ENCODE data around the gene HAPLN2. TPM values are rescaled to one million over a fixed set of nuclear protein-coding genes. Genes with fewer than 3 reads are reported as not detected.
"Not testable (repeated sequence)": the region's sequence is repeated elsewhere in the genome, so short reads cannot be mapped to it uniquely, and the experiment has no call there.

HAPLN2 gene
- total RNA-seq, 1 donor from 2014 or later: not detected

DNA sequence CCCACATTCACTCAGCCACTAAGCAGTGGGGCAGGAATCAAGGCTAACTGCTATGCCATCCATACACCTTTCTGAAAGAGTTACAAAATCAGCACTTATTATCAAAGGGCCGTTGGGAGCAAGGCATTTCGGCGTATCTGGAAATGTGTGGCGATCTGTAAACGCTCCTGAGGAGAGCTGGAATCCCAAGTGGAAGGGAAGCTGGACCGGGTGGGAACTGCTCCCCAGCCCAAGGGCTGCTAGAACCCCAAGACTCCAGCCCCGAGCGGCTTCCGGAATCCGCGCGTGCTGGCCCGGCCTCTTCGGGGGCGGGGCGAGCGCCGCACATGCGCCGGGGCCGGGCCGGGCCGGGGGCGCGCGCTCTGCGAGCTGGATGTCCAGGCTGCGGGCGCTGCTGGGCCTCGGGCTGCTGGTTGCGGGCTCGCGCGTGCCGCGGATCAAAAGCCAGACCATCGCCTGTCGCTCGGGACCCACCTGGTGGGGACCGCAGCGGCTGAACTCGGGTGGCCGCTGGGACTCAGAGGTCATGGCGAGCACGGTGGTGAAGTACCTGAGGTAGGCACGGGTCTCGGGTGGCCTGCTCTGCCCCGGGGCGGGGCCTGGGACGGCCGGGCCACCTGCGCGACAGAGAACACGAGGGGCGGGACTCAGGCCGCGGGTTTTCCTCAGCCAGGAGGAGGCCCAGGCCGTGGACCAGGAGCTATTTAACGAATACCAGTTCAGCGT lies 27.6 kb upstream of the HAPLN2 start, which contains the start of gene NAXE:
NAXE (plus strand) TSS at position 345 of the 726 bp plus-strand sequence; CDS start at position 374, 29 bp downstream.
- DNase-seq (ENCODE audit: low read depth): peak; percentile 77

DNA sequence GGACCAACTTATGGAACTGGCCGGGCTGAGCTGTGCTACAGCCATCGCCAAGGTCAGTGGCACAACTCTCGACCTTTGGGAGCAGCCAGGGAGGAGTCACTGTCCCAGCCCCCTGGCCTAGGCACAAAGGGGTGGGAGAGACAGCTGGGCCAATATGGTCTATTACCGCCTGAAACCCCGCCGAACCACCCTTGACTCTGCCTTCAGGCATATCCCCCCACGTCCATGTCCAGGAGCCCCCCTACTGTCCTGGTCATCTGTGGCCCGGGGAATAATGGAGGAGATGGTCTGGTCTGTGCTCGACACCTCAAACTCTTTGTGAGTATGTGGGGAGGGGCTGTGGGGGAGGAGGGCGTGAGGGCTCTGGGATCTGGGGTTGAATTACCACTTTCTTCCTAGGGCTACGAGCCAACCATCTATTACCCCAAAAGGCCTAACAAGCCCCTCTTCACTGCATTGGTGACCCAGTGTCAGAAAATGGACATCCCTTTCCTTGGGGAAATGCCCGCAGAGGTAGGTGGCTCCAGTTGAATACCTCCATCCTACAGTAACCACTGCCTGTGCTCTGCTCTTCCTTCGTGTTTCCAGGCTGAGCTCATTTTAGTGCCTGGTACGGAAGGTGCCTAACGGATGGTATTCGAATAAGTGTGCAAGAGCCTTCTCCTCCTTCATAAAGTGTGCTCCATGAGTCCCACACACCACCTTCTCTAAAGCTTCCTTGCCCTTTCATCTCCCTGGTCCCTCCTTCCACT lies 26.9 kb upstream of the HAPLN2 start:
- no peak for DNase-seq (ENCODE audit: low read depth)

DNA sequence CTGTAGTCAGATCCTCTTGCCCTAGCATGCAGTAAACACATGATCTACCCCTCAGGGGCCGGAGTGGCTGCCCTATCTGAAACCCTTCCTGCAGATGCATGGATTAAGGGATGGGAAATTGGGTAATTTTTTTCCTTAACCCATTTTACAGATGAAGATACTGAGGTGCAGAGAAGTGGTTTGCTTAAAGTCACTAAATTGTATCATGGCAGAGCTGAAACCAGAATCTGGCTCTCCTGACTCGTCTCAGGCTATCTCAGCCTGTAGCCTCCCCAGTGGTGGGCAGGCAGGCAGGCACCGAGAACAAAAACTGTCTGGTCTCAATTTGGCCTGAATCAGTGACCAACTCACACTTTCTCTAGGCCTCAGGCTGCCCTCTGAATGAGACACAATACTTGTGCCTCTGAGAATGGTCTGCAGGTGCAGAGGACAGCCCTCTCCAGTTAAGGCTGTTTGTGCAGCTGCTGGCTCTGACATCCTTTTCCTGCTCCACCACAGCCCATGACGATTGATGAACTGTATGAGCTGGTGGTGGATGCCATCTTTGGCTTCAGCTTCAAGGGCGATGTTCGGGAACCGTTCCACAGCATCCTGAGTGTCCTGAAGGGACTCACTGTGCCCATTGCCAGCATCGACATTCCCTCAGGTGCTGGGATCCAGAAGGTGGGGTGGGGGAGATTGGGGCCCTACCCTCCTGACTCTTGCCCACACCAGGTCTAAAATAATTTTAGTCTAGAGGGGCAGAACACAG lies 26.1 kb upstream of the HAPLN2 start:
- DNase-seq (ENCODE audit: low read depth): no peak

DNA sequence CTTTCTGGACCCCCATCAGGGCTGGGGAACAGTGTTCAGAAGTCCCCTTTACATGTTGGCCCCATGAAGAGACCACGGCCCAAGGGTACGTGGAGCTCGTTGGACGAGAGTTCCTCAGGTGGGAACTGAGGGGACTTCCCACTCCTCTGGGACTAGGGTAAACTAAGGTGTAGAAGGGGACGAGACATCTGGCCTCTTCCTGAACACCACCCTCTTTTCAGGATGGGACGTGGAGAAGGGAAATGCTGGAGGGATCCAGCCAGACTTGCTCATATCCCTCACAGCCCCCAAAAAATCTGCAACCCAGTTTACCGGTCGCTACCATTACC lies 25.6 kb upstream of the HAPLN2 start:
- no peak for DNase-seq (ENCODE audit: low read depth)

DNA sequence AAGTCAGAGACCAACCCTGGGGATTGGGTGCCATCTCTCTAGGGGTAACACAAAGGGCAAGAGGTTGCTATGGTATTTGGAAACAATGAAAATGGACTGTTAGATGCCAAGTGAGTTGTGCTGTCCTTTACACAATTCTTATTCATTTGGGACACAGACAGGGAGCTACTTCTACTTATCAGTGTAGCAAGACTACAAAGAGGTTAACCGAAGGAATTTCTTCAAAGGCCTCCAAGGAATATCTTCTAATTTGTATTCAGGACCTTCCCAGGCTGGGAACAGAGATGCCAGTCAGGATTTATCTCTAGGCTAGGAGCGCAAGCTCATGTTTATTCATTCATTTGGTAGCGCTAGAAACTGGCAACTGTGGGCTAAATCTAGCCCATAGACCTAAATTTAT lies 25.0 kb upstream of the HAPLN2 start:
- DNase-seq (ENCODE audit: low read depth): no peak

DNA sequence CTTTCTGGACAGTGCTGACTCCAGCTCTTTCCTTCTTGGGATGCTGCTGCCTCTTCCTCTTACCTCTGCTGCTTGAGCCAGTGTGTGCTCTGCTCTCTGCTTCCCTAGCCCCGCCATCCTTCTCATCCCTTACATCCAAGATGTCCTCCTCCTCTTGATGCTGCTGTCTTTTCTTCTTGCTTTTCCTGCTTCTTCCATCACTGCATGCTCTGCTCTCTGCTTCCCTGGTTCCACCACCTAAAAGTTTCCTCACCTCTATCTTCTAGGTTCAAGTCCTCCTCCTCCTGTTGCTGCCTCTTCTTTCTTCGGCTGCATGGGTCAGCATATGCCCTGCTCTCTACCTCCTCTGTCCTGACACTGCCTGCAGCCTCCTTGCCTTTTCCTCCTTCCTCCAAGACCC lies 24.2 kb upstream of the HAPLN2 start:
- DNase-seq (ENCODE audit: low read depth): no peak

DNA sequence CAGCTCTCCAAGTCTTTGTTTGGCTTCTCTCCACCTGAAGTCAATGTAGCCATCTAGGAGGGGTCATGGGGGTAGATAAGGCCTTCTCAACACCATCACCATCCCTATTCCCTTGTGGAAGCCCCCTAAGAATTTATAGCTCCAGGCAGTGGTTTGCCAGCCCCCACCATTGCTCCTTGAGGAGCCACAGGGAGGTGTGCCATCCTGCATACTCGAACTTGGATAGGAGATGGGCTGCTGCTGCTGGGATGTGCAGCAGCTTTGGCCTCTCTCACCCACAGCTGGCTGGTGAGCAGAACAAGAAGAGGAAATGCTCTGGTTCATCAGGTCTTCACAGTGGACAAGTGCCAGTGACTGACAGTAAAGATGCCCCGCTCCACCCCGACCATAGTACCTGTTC lies 22.8 kb upstream of the HAPLN2 start:
- DNase-seq (ENCODE audit: low read depth): no peak

DNA sequence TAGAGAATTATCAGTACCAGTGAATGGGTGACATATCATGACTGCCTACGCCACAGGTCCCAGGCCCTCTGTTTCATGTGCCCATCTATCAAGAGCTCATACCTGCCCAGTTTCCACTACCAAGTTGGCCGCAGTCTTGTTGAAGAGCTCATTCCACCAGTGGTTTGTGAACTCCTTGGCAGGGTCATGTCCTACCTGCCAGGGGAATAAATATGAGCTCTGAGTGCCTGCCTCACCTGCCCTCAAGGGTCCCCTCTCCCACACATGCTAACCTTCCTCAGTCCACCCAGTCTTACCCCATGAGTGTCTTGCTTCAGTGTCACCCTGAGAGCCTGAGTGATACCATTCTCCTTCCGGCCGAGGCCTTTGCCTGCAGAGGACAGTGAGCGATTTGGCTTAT lies 21.1 kb upstream of the HAPLN2 start:
- DNase-seq (ENCODE audit: low read depth): no peak

DNA sequence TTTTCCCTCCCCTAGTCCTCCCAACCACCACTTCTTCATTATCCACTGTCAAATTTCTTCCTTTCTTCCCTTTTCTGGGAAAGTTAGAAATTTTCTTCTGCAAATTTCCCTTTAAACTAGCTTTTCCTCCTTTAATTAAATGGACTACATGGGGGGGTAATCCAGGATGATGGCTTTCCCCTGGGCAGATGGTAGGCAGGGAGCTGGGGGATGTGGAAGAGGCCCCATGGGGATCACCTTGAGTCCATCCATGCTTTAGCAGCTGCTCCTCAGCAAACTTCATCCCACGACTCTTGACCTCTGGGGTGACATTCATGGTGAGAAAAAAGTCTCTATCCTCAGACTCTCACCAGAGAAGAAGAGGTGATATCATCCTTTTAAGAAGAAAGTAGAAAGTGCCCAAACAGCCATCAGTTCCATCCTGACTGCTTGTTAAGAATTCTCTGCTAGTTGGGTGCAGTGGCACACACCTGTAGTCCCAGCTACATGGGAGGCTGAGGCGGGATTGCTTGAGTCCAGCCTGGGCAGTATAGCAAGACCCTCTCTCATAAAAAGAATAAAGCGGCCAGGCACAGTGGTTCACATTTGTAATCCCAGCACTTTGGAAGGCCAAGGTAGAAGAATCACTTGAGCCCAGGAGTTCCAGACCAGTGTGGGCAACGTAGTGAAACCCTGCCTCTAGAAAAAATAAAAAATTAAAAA lies 20.3 kb upstream of the HAPLN2 start:
- no peak for DNase-seq (ENCODE audit: low read depth)

DNA sequence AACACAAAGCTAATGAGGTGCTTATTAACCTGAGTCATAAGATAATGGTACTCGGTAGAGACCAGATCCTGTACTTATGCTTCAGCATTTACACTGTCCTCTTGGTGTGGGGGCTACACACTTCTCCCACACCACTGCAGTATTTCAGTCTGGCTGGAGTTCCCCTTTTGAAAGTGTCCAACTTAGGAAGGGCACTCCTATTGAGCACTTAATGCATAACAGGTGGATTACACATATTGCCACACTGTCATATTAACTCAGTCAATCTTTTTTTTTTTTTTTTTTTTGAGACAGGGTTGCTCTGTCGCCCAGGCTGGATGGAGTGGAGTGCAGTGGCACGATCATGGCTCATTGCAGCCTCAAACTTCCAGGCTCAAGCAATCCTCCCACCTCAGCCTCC lies 19.4 kb upstream of the HAPLN2 start:
- no peak for DNase-seq (ENCODE audit: low read depth)

DNA sequence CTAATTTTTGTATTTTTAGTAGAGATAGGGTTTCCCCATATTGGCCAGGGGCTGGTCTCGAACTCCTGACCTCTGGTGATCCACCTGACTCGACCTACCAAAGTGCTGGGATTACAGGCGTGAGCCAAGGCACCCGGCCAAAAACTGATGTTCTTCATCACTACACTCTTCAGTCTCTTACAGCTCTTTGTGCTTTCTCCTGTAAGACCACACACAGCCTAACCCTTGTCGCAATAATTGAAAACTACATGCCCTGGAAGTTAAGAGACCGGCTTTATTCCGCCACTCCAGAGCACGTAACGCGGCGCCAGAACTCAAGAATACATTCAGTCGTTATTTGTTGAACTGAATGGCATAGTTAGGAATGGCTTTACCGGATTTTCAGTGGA lies 18.5 kb upstream of the HAPLN2 start:
- DNase-seq (ENCODE audit: low read depth): no peak

DNA sequence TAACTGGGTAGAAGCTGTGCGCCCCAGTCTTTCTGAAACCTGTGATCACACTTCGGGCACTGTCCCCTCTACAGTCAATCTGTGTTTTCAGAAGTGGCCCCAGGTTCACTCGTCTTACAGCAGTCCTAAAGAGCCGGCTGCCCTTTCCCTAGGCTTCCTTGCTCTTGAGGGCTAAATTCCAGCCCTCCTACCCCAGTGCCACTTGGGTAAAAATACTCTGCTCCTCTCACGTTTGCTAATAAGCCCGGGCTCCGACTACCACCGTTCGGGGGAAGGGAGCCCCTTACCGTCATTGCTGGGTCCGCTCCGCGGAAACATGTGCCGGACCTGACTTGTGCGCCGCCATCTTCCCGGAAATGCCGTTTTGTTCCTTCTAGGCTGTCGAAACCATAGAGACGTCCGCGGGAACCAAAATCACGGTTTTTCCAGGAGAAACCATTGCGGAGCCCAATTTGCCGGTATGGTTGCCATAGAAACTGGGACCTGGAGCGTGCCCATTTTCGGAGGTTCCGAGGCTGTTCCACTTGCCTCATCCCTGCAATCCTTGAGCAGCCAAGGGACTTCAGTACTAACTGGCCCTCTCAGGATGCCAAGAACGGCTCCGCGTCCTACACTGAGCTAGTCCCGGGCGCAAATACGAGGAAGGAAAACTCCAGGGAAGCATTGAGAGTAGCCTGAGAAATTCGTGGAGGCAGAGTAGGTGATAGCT lies 17.9 kb upstream of the HAPLN2 start, which contains the start of gene GPATCH4:
GPATCH4 (minus strand) TSS at position 358 of the 709 bp plus-strand sequence.
- DNase-seq (ENCODE audit: low read depth): peak; percentile 90

DNA sequence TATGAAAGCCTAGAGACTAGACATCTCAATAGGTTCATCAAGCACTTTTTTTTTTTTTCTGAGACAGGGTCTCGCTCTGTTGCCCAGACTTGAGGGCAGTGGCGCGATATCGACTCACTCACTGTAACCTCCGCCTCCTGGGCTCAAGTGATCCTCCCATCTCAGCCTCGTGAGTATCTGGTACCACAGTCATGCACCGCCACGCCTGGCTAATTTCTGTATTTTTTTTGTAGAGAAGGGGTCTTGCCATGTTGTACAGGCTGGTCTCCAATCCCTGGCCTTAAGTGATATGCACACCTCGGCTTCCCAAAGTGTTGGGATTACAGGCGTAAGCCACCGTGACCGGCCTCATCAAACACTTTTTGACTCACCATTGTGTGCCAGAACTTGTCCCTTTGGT lies 17.3 kb upstream of the HAPLN2 start:
- no peak for DNase-seq (ENCODE audit: low read depth)

DNA sequence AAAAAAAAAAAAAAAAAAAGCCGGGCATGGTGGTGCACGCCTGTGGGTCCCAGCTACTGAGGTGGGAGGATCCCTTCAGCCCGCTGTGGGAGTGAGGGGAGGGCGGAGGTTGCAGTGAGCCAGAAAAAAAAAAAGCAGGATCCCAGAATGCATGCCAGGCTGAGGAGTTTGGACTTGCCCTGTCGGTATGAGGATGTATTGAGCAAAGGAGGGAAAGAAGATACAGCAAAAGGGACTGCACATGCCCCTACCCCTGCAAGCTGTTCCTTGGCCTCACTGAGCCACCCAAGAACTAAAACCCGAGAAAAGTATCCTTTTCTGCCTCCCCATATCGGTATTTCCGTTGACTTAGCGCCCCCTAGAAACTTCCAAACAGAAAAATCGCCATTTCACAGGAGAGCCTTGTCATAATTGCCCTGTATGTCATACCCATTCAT lies 16.6 kb upstream of the HAPLN2 start:
- DNase-seq (ENCODE audit: low read depth): no peak

DNA sequence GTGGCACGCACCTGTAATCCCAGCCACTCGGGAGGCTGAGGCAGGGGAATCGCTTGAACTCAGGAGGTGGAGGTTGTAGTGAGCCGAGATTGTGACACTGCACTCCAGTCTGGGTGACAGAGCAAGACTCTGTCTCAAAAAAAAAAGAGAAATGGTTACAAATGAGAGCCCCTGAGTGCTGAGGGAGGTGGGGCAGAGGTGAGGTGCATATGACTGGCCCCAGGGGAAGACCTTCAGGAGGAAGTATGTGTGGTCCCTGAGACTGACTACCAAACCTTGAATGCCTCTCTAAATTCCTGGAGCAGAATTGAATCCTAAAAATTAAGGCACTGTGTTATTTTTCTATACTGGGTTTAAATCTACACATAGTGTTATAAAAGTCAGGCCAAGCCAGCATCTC lies 11.9 kb upstream of the HAPLN2 start:
- not testable (repeated sequence) for DNase-seq (ENCODE audit: low read depth)

DNA sequence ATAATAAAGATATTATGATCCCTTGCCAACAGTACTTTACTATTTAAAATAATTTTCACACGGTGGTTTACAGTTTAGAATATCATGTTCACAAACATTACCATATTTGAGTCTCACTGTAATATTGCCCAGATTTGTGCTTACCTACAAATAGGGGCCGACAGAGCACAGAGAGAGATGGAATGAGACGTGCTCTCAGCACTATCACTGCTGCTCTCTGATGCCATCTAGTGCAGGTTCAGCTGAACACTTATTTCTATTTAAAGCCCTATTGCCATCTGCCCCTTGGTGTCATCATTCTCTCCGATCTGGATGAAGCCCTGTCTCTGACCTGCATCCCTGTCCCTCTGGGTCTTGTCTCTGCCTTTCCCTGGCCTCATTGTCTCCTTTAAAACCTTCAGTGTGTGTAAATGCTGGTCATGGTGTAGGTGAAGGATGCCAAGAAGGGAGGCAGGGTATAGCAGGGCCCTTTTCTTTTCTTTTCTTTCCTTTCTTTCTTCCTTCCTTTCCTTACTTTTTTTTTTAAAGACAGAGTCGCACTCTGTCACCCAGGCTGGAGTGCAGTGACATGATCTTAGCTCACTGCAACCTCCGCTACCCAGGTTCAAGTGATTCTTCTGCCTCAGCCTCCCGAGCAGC lies 11.1 kb upstream of the HAPLN2 start:
- peak; percentile 85 for DNase-seq (ENCODE audit: low read depth)

DNA sequence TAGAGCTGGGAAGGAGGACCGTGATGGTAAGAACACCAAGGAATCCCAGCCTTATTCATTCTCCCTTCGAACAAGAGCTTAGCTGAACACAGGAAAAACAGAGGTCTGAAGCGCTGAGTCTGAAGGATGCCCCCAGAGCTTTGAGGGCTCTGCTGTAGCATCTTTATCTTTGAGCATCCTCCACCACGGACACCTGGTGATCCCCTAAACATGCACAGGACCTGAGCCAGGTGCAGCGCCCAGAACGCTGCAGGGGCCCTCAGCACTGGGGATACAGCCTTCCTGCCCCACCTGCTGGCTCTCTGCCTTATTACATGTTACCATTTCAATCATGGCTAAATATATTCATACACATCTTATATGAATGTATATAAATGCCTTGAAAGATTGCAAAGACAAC lies 10.2 kb upstream of the HAPLN2 start:
- no peak for DNase-seq (ENCODE audit: low read depth)

DNA sequence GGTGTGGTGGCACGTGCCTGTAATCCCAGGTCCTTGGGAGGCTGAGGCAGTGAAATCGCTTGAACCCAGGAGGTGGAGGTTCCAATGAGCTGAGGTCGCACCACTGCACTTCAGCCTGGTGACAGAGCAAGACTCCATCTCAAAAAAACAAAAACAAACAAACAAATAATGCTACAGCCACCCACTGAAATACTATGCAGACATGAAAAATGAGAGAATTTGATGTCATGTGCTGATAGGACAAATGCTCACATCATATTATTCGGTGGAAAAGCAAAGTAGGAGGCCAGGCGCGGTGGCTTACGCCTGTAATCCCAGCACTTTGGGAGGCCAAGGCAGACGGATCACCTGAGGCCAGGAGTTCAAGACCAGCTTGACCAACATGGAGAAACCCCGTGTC lies 9.1 kb upstream of the HAPLN2 start:
- DNase-seq (ENCODE audit: low read depth): not testable (repeated sequence)

DNA sequence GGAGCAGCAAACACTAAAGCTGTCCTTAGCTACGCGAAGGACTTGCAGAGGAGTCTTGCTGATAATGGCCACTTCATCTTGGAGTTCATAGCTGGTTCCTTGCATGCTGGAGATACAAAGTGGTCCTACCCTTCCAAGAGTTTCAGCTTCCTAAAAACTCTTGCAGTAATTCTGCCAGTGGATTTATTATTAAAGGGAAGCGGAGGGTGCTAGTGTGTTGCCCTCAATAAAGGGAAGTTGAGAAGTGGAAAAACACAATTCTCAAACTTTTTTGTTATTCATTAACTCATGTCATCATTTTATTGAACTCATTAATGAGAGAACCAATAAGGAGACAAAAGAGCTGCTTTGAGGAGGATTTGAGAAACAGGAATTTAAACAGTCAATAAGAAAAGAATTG lies 6.5 kb upstream of the HAPLN2 start:
- no peak for DNase-seq (ENCODE audit: low read depth)

DNA sequence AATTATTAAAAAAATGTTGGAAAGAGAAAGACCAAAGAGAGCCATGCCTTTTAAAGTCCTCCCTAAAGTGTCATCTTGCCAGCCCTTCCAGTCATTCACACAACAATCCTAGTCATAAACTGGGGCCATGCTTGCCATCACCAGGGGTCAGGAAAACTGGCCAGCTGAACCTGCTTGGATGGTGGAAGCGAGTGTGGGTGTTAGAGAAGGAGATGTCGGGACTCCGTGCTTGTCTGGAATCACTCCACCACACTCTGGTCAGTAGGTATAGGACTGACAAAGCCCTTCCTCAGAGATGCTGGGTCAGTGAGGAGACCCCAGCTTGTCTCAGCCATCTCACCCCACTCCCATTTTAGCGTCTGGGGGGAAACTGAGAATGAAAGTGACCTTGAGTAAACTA lies 3.3 kb upstream of the HAPLN2 start:
- DNase-seq (ENCODE audit: low read depth): no peak

Data from myocyte (in vitro differentiated cells).